ENCODE results near the gene SLC29A4.
"Not testable (repeated sequence)": the region's sequence is repeated elsewhere in the genome, so short reads cannot be mapped to it uniquely, and the experiment has no call there.

- TF ChIP-seq, protein P1, sequence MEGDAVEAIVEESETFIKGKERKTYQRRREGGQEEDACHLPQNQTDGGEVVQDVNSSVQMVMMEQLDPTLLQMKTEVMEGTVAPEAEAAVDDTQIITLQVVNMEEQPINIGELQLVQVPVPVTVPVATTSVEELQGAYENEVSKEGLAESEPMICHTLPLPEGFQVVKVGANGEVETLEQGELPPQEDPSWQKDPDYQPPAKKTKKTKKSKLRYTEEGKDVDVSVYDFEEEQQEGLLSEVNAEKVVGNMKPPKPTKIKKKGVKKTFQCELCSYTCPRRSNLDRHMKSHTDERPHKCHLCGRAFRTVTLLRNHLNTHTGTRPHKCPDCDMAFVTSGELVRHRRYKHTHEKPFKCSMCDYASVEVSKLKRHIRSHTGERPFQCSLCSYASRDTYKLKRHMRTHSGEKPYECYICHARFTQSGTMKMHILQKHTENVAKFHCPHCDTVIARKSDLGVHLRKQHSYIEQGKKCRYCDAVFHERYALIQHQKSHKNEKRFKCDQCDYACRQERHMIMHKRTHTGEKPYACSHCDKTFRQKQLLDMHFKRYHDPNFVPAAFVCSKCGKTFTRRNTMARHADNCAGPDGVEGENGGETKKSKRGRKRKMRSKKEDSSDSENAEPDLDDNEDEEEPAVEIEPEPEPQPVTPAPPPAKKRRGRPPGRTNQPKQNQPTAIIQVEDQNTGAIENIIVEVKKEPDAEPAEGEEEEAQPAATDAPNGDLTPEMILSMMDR (IDR thresholded peaks at IDR 0.05 in 2 of 3, conservative IDR thresholded peaks at IDR 0.05 in 1 of 3; ENCODE audit: borderline replicate concordance in 1 of 3, insufficient read depth in 1 of 3, low read depth in 2 of 3, low read length in 2 of 3) = not testable (repeated sequence)
- TF ChIP-seq EZH2 (IDR thresholded peaks at IDR 0.05); CEBPB (IDR thresholded peaks at IDR 0.05; ENCODE audit: low read depth); POLR2A (IDR thresholded peaks at IDR 0.05; ENCODE audit: borderline replicate concordance, extremely low read depth, insufficient read depth, insufficient read length); POLR2AphosphoS5 (IDR thresholded peaks at IDR 0.05; ENCODE audit: low read depth, low read length); SP1 (IDR thresholded peaks at IDR 0.05; ENCODE audit: low read depth); YY1 (IDR thresholded peaks at IDR 0.05; ENCODE audit: extremely low read depth, insufficient replicate concordance, low read depth, low read length); SIN3A (IDR thresholded peaks at IDR 0.05; ENCODE audit: low read depth): not testable (repeated sequence)
- TF ChIP-seq, protein P2, sequence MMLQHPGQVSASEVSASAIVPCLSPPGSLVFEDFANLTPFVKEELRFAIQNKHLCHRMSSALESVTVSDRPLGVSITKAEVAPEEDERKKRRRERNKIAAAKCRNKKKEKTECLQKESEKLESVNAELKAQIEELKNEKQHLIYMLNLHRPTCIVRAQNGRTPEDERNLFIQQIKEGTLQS (IDR thresholded peaks at IDR 0.05) = not testable (repeated sequence)
Observed at GRCh38 chr7:5287373-5287772, 4.6 kb downstream of the SLC29A4 start.
